ENCODE measurements around the gene RSPO3.
A peak's percentile ranks its signal among the peaks of the same experiment; 100 is the strongest.

Gene RSPO3

DNA sequence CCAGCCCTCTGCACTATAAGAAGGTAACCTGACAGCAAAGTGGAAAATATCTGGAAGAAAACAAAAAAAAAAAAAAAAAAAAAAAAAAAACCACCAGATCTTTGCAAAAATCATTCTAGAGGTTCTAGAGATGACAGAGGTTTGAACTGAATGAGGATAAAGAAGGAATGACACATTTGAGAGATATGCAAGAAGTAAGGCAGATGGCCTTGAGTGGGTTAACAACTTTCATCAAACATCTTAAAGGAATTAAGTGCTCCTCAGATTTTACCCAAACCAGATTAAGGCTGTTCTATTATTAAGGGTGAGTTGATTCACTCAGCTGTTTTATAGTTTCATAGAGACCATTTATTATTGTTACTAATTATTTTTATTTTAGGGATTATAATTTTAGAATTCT is 62.0 kb downstream of the RSPO3 start:
- CTCF ChIA-PET = no interaction called here
- no peak for DNase-seq (ENCODE audit: extremely low spot score)
- no peak for TF ChIP-seq NFRKB (IDR thresholded peaks at IDR 0.05)
- no peak for TF ChIP-seq HDGF (IDR thresholded peaks at IDR 0.05; ENCODE audit: borderline replicate concordance)
- TF ChIP-seq SP1 (IDR thresholded peaks at IDR 0.05) = no peak
- no peak for TF ChIP-seq ZNF384 (IDR thresholded peaks at IDR 0.05)
- no peak for TF ChIP-seq ARNT (IDR thresholded peaks at IDR 0.05)
- no peak for TF ChIP-seq FOXM1 (IDR thresholded peaks at IDR 0.05; ENCODE audit: borderline replicate concordance)
- TF ChIP-seq FOXA1 (IDR thresholded peaks at IDR 0.05) = no peak
- no peak for TF ChIP-seq BHLHE40 (IDR thresholded peaks at IDR 0.05; ENCODE audit: borderline replicate concordance)
- TF ChIP-seq, protein P1, sequence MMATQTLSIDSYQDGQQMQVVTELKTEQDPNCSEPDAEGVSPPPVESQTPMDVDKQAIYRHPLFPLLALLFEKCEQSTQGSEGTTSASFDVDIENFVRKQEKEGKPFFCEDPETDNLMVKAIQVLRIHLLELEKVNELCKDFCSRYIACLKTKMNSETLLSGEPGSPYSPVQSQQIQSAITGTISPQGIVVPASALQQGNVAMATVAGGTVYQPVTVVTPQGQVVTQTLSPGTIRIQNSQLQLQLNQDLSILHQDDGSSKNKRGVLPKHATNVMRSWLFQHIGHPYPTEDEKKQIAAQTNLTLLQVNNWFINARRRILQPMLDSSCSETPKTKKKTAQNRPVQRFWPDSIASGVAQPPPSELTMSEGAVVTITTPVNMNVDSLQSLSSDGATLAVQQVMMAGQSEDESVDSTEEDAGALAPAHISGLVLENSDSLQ (IDR thresholded peaks at IDR 0.05) = no peak
- TF ChIP-seq L3MBTL2 (conservative IDR thresholded peaks at IDR 0.05) = no peak
- TF ChIP-seq ELF4 (IDR thresholded peaks at IDR 0.05) = no peak
- TF ChIP-seq SUZ12 (IDR thresholded peaks at IDR 0.05) = no peak
- TF ChIP-seq LEF1 (IDR thresholded peaks at IDR 0.05; ENCODE audit: borderline replicate concordance) = no peak
- no peak for TF ChIP-seq FOXK2 (IDR thresholded peaks at IDR 0.05)
- no peak for TF ChIP-seq CTBP1 (IDR thresholded peaks at IDR 0.05; ENCODE audit: borderline replicate concordance)
- TF ChIP-seq TARDBP (IDR thresholded peaks at IDR 0.05) = no peak
- POLR2A ChIA-PET = no interaction called here

DNA sequence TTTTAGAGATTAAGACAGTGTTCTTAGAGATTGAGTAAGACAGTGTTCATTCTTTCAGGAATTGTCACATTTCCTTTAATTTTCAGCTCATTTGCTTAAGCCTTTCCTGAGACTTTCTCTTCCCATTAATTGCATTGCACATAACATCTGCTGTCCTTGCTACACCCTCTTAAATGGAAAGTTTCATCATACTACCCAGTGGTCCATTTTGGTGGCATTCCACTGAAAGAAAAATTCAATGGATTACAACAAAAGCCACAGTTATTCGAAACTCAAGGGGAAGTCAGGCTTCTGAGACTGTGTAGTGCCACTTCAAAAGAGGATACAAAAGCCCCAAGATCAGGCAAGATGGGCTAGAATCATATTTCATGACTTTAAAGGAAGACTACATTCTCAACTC is 64.0 kb downstream of the RSPO3 start:
- ChIA-PET POLR2A (no interaction called here), CTCF (interaction anchor here (1.0 kb wide), 1 partner anchor 8 kb away, joined by 4 read pairs; no protein-coding TSS in a partner anchor)
- TF ChIP-seq NFRKB (IDR thresholded peaks at IDR 0.05) (no peak), TARDBP (IDR thresholded peaks at IDR 0.05) (no peak), BHLHE40 (IDR thresholded peaks at IDR 0.05; ENCODE audit: borderline replicate concordance) (no peak), FOXA1 (IDR thresholded peaks at IDR 0.05) (no peak), L3MBTL2 (conservative IDR thresholded peaks at IDR 0.05) (no peak), SP1 (IDR thresholded peaks at IDR 0.05) (no peak), ELF4 (IDR thresholded peaks at IDR 0.05) (no peak), HDGF (IDR thresholded peaks at IDR 0.05; ENCODE audit: borderline replicate concordance) (no peak), SUZ12 (IDR thresholded peaks at IDR 0.05) (no peak), FOXK2 (IDR thresholded peaks at IDR 0.05) (no peak), FOXM1 (IDR thresholded peaks at IDR 0.05; ENCODE audit: borderline replicate concordance) (no peak), CTBP1 (IDR thresholded peaks at IDR 0.05; ENCODE audit: borderline replicate concordance) (no peak), ARNT (IDR thresholded peaks at IDR 0.05) (no peak), ZNF384 (IDR thresholded peaks at IDR 0.05) (no peak), LEF1 (IDR thresholded peaks at IDR 0.05; ENCODE audit: borderline replicate concordance) (no peak)
- TF ChIP-seq, protein P1 (IDR thresholded peaks at IDR 0.05) = no peak
- DNase-seq (ENCODE audit: extremely low spot score) = no peak

DNA sequence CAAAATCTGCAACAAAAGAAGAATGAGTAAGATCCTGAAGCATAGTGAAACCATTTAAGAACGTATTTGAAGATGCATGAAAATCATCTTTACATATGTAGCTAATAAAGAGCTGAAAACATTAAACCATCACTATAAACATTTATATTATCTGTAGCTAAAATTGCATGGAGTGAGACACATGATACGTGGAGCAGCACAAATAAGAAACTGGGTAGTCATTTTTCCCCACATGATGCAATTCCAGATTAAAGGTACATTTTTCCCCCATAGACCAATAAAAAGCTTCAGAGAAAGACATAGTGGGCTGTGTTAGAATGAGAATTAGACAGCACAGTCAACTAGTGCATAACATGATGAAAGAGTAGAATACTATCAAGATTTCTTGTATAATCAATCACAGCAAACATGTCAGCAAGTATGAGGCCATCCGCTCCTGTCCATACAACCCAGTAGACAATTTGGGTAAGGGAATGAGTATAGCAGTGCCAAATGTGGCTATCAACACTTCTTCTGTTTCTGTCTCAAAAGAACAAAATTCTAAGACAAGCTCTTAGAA is 67.0 kb downstream of the RSPO3 start:
- DNase-seq (ENCODE audit: extremely low spot score) = no peak
- ChIA-PET POLR2A (no interaction called here), CTCF (no interaction called here)
- no peak for TF ChIP-seq FOXM1 (IDR thresholded peaks at IDR 0.05; ENCODE audit: borderline replicate concordance)
- no peak for TF ChIP-seq SP1 (IDR thresholded peaks at IDR 0.05)
- no peak for TF ChIP-seq BHLHE40 (IDR thresholded peaks at IDR 0.05; ENCODE audit: borderline replicate concordance)
- no peak for TF ChIP-seq ZNF384 (IDR thresholded peaks at IDR 0.05)
- no peak for TF ChIP-seq LEF1 (IDR thresholded peaks at IDR 0.05; ENCODE audit: borderline replicate concordance)
- no peak for TF ChIP-seq L3MBTL2 (conservative IDR thresholded peaks at IDR 0.05)
- no peak for TF ChIP-seq FOXK2 (IDR thresholded peaks at IDR 0.05)
- TF ChIP-seq CTBP1 (IDR thresholded peaks at IDR 0.05; ENCODE audit: borderline replicate concordance) = no peak
- TF ChIP-seq SUZ12 (IDR thresholded peaks at IDR 0.05) = no peak
- TF ChIP-seq FOXA1 (IDR thresholded peaks at IDR 0.05) = no peak
- TF ChIP-seq ELF4 (IDR thresholded peaks at IDR 0.05) = no peak

DNA sequence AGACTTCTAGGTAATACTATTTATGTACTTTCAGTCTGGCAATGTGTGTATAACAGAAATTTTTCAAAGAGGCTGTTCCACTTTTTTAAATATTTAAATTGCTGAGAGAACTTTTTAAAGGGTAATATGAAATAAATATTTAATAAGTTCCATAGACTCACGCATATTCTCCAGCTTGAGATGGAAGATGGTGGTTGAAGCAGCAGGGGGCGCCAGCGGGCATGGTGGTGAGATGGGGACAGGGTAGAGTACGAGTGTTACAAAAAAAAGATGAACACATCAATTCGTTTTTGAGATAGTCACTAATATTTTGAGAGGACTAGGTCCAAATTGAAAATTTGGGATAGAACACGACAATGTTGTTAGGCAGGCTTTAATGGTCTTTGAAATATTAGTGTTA is 68.4 kb downstream of the RSPO3 start:
- ChIA-PET CTCF (interaction anchor here (1.1 to 2.0 kb wide), 3 partner anchors 9 to 13 kb away, joined by 4 to 10 read pairs (median 5); no protein-coding TSS in a partner anchor), POLR2A (no interaction called here)
- DNase-seq (ENCODE audit: extremely low spot score) = peak; percentile 48
- TF ChIP-seq, protein P1 (IDR thresholded peaks at IDR 0.05) = no peak
- no peak for TF ChIP-seq NFRKB (IDR thresholded peaks at IDR 0.05)
- no peak for TF ChIP-seq ELF4 (IDR thresholded peaks at IDR 0.05)
- TF ChIP-seq SUZ12 (IDR thresholded peaks at IDR 0.05) = no peak
- no peak for TF ChIP-seq L3MBTL2 (conservative IDR thresholded peaks at IDR 0.05)
- no peak for TF ChIP-seq ARNT (IDR thresholded peaks at IDR 0.05)
- TF ChIP-seq HDGF (IDR thresholded peaks at IDR 0.05; ENCODE audit: borderline replicate concordance) = no peak
- no peak for TF ChIP-seq SP1 (IDR thresholded peaks at IDR 0.05)
- TF ChIP-seq TARDBP (IDR thresholded peaks at IDR 0.05) = no peak
- no peak for TF ChIP-seq FOXA1 (IDR thresholded peaks at IDR 0.05)
- TF ChIP-seq BHLHE40 (IDR thresholded peaks at IDR 0.05; ENCODE audit: borderline replicate concordance) = no peak
- TF ChIP-seq ZNF384 (IDR thresholded peaks at IDR 0.05) = no peak
- TF ChIP-seq FOXK2 (IDR thresholded peaks at IDR 0.05) = no peak
- TF ChIP-seq FOXM1 (IDR thresholded peaks at IDR 0.05; ENCODE audit: borderline replicate concordance) = no peak
- TF ChIP-seq LEF1 (IDR thresholded peaks at IDR 0.05; ENCODE audit: borderline replicate concordance) = no peak
- TF ChIP-seq CTBP1 (IDR thresholded peaks at IDR 0.05; ENCODE audit: borderline replicate concordance) = no peak

DNA sequence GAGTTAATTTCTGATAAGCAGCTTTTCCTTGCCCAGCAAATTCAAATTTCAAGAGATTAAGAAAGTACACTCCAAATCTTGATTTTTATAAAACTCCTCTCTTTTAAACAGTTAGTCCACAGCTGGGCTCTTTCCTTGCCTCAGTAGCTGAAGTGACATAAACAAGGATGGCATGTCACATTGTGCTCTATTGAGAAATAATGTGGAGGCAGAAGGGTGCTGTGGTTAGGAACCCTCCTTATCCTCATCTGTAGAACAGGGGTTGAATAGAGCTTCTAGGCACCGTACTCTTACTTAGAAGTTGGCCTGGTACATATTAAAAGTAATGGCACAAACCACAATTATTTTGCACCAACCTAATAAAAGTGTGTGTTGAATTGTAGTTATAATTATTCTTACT is 70.3 kb downstream of the RSPO3 start:
- ChIA-PET CTCF (interaction anchor here (0.6 to 1.7 kb wide), 2 partner anchors 11 to 328 kb away, joined by 3 to 5 read pairs; no protein-coding TSS in a partner anchor), POLR2A (no interaction called here)

More for the DNA sequence above, 70.3 kb downstream of the RSPO3 start:
- TF ChIP-seq BHLHE40 (IDR thresholded peaks at IDR 0.05; ENCODE audit: borderline replicate concordance) = no peak
- no peak for TF ChIP-seq FOXM1 (IDR thresholded peaks at IDR 0.05; ENCODE audit: borderline replicate concordance)
- TF ChIP-seq ARNT (IDR thresholded peaks at IDR 0.05) = no peak
- no peak for TF ChIP-seq LEF1 (IDR thresholded peaks at IDR 0.05; ENCODE audit: borderline replicate concordance)
- TF ChIP-seq, protein P1 (IDR thresholded peaks at IDR 0.05) = no peak
- TF ChIP-seq SP1 (IDR thresholded peaks at IDR 0.05) = no peak
- no peak for TF ChIP-seq FOXA1 (IDR thresholded peaks at IDR 0.05)
- no peak for TF ChIP-seq TARDBP (IDR thresholded peaks at IDR 0.05)
- no peak for TF ChIP-seq CTBP1 (IDR thresholded peaks at IDR 0.05; ENCODE audit: borderline replicate concordance)
- no peak for TF ChIP-seq SUZ12 (IDR thresholded peaks at IDR 0.05)
- TF ChIP-seq FOXK2 (IDR thresholded peaks at IDR 0.05) = no peak
- TF ChIP-seq HDGF (IDR thresholded peaks at IDR 0.05; ENCODE audit: borderline replicate concordance) = no peak
- TF ChIP-seq L3MBTL2 (conservative IDR thresholded peaks at IDR 0.05) = no peak
- TF ChIP-seq ZNF384 (IDR thresholded peaks at IDR 0.05) = no peak
- no peak for TF ChIP-seq ELF4 (IDR thresholded peaks at IDR 0.05)
- no peak for TF ChIP-seq NFRKB (IDR thresholded peaks at IDR 0.05)
- DNase-seq (ENCODE audit: extremely low spot score) = no peak

Data from HEK293T (cell line).